Caco-2 (cell line): Measurements from ENCODE around the gene SLX9. TPM values are rescaled to one million over a fixed set of nuclear protein-coding genes. Genes with fewer than 3 reads are reported as not detected.

Source experiments
- BruUV-seq: library from RNA; stranded (reverse); fragments of 400-500 nt; replicated peaks from 2 replicates; lab custom pipeline; 2021; lab: Mats Ljungman, UMichigan
- CTCF ChIA-PET: fragments of 300-600 bp; sonication (Branson Sonifier 250); formaldehyde crosslinking; loops from one replicate; lab custom pipeline; 2022; ENCODE audit warnings: antibody characterized with exemption; lab: Charles Lee
- POLR2A ChIA-PET: fragments of 300-600 bp; sonication (Branson Sonifier 250); formaldehyde crosslinking; loops from one replicate; lab custom pipeline; 2022; ENCODE audit warnings: antibody characterized with exemption; lab: Charles Lee
- DNase-seq, 2 experiments: peaks; one replicate each; pipeline versions ENCODE4 v3.0.0 to v3.0.0-alpha.2; 2020 to 2022
- H3K27me3 ChIP-seq: replicated peaks from 2 replicates; pipeline ENCODE4 v1.6.0; 2011; ENCODE audit warnings: low read length; ENCODE audit not compliant: control insufficient read depth, insufficient read depth
- H3K36me3 ChIP-seq: 2 replicates; pipeline ENCODE4 v1.5.1; 2011; ENCODE audit warnings: low read length; ENCODE audit not compliant: control insufficient read depth, insufficient read depth
- H3K4me1 ChIP-seq: fragments of 250-450 bp; sonication (Bioruptor Pico); 2 replicates; pipeline ENCODE4 v1.5.1; 2020; ENCODE audit warnings: mild to moderate bottlenecking
- H3K4me3 ChIP-seq: 2 replicates; pipeline ENCODE4 v1.5.1; 2011; ENCODE audit warnings: low read depth, mild to moderate bottlenecking, control low read depth, low read length
- H3K9me3 ChIP-seq: fragments of 250-450 bp; sonication (Bioruptor Pico); 2 replicates; pipeline ENCODE4 v1.5.1; 2020; ENCODE audit warnings: mild to moderate bottlenecking, moderate library complexity
- H3K27ac Mint-ChIP-seq: one replicate; pipeline ENCODE4 v1.8.0; 2022; ENCODE audit warnings: mixed read lengths; ENCODE audit not compliant: unreplicated experiment
- H3K27me3 Mint-ChIP-seq: one replicate; pipeline ENCODE4 v1.8.0; 2022; ENCODE audit warnings: mixed read lengths; ENCODE audit not compliant: insufficient read depth, unreplicated experiment
- H3K36me3 Mint-ChIP-seq: one replicate; pipeline ENCODE4 v1.8.0; 2022; ENCODE audit warnings: mild to moderate bottlenecking, mixed read lengths; ENCODE audit not compliant: insufficient read depth, unreplicated experiment
- H3K4me1 Mint-ChIP-seq: one replicate; pipeline ENCODE4 v1.8.0; 2022; ENCODE audit warnings: low read depth, mixed read lengths; ENCODE audit not compliant: unreplicated experiment
- H3K4me3 Mint-ChIP-seq: one replicate; pipeline ENCODE4 v1.8.0; 2022; ENCODE audit warnings: mild to moderate bottlenecking, moderate library complexity, mixed read lengths; ENCODE audit not compliant: unreplicated experiment
- H3K9me3 Mint-ChIP-seq: one replicate; pipeline ENCODE4 v1.8.0; 2022; ENCODE audit warnings: mixed read lengths; ENCODE audit not compliant: unreplicated experiment
- intact Hi-C: fragments of 100-400 bp; cut with micrococcal nuclease; formaldehyde crosslinking; loops from one replicate; pipeline ENCODE4 v1.10.0; 2022; ENCODE audit not compliant: unreplicated experiment
- total RNA-seq: library from RNA; stranded (reverse); gene quantifications from 2 replicates; pipeline ENCODE4 v1.2.3, GENCODE V29; 2022
- TF ChIP-seq, protein P1 (sequence below), 2 experiments: fragments of 200-600 bp in 1 of 2; IDR thresholded peaks; 1 replicate in 1 of 2; 2 replicates in 1 of 2; pipeline versions ENCODE4 v1.5.1 to v1.8.0; 2011 to 2022; ENCODE audit warnings: antibody characterized with exemption in 1 of 2, control low read depth in 1 of 2, inconsistent platforms in 1 of 2, low read depth in 1 of 2, low read length in 1 of 2, mild to moderate bottlenecking in 1 of 2, moderate library complexity in 1 of 2; ENCODE audit not compliant: insufficient read depth in 1 of 2, severe bottlenecking in 1 of 2, unreplicated experiment in 1 of 2

SLX9 gene
- total RNA-seq, 1 experiment from 2014 or later, result 62.1 TPM

DNA sequence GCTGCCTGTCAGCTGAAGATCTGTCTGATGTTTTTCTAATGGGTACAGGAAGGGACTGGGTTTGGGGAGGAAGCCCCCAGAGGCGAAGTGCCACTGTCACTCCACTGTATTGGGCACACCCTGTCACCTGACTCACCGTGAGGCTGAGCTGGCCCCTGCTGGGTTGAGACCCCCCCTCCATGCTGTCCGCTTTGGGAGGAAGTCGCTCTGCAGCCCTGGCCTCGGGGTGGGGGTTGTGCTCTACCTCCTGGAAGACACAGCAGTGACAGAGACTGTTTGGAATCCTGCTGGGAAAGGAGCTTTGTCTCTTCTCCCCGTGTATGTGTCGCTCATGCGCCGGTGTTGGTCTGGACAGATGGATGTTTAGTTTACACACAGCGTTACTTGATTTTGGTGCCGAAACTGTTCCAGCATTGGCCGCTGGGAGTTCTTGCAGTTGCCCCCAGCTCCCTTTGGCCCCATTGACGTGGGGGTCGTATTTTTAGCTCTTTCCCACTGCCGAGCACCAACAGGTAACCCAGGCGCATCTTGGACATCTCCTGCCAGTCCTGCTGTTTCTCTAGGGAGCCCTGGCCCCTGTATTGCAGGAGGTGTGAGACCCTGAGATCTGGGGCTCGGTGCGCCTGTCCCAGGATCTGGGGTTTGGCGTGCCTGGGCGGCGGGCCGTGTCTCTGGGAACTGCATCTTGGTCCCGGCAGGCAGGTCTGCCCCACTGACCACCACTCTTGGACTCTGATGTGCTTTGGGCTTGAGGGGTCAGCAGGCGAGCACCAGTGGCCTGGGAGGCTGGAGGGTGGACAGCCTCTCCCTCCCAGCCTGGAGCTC lies 30.3 kb downstream of the SLX9 start:
- Mint-ChIP-seq H3K4me1 (no peaks in the 10 kb centered on the region), H3K4me3 (no peak overlapping the region), H3K27ac (no peak overlapping the region), H3K9me3 (no peaks in the 10 kb centered on the region), H3K36me3 (peaks cover 48% of the 10 kb centered on the region), H3K27me3 (no peaks in the 10 kb centered on the region)
- ChIA-PET POLR2A (no interaction called here), CTCF (interaction anchor here (0.6 kb wide), 1 partner anchor 38 kb away, joined by 4 read pairs; no protein-coding TSS in a partner anchor)
- H3K4me3 ChIP-seq, result no peak overlapping the region
- no peaks in the 10 kb centered on the region for H3K4me1 ChIP-seq
- DNase-seq, result no peak
- H3K27me3 ChIP-seq, result no peaks in the 10 kb centered on the region
- TF ChIP-seq, protein P1, sequence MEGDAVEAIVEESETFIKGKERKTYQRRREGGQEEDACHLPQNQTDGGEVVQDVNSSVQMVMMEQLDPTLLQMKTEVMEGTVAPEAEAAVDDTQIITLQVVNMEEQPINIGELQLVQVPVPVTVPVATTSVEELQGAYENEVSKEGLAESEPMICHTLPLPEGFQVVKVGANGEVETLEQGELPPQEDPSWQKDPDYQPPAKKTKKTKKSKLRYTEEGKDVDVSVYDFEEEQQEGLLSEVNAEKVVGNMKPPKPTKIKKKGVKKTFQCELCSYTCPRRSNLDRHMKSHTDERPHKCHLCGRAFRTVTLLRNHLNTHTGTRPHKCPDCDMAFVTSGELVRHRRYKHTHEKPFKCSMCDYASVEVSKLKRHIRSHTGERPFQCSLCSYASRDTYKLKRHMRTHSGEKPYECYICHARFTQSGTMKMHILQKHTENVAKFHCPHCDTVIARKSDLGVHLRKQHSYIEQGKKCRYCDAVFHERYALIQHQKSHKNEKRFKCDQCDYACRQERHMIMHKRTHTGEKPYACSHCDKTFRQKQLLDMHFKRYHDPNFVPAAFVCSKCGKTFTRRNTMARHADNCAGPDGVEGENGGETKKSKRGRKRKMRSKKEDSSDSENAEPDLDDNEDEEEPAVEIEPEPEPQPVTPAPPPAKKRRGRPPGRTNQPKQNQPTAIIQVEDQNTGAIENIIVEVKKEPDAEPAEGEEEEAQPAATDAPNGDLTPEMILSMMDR (IDR thresholded peaks at IDR 0.05; ENCODE audit: insufficient read depth in 1 of 2, low read depth in 1 of 2, low read length in 1 of 2, severe bottlenecking in 1 of 2, unreplicated experiment in 1 of 2), result no peak
- H3K9me3 ChIP-seq, result no peaks in the 10 kb centered on the region
- intact Hi-C loops, result no loop called here
- no TSS peak for BruUV-seq
- no peaks in the 10 kb centered on the region; the same call in 1 of the 2 replicates for H3K36me3 ChIP-seq

DNA sequence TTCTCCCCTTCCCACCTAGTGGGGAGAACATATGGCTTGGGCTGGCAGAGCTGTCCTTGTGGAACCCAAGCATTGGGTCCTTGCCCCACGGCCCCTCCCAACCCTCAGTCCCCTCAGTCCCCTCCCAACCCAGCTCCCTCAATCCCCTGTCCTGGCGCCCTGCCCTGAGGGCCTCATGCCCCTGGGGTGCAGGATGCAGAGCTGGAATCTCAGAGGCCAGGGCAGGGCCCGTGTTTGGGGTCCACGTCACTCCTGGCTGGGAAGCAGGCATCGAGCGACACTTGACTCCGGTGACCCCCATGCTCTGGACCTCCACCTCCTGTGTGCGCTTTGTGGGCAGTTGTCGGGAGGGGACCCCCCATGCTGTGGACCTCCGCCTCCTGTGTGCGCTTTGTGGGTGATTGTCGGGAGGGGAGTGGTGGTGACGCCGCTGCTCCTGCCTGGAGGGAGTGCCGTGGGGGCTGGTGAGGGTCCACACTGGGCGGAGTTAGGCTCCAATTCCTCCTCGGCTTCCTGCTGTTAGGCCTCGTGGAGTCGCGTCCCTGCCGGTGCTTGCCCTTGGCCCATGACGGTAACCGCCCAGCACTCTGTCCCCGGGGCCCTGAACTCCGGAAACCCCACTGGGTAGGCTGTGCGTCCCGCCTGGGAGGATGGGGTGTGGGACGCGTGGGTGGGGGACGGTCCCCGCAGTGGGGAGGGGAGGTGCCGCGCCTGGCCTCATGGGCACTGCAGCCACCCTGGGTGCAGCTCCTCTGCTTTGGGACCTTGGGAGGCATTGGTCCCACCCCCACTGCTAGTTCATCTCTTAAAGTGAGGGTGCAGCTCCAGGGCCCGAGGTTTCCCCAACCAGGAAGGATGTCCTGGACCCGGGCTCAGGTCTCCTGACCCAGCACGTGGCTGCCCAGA lies 31.2 kb downstream of the SLX9 start:
- Mint-ChIP-seq H3K36me3 (peaks cover 47% of the 10 kb centered on the region), H3K27me3 (no peaks in the 10 kb centered on the region), H3K4me1 (no peaks in the 10 kb centered on the region), H3K4me3 (no peak overlapping the region), H3K9me3 (no peaks in the 10 kb centered on the region), H3K27ac (no peak overlapping the region)
- TF ChIP-seq, protein P1 (IDR thresholded peaks at IDR 0.05; ENCODE audit: insufficient read depth in 1 of 2, low read depth in 1 of 2, low read length in 1 of 2, severe bottlenecking in 1 of 2, unreplicated experiment in 1 of 2), result no peak
- Histone ChIP-seq H3K4me3 (no peak overlapping the region), H3K9me3 (no peaks in the 10 kb centered on the region), H3K4me1 (no peaks in the 10 kb centered on the region), H3K27me3 (no peaks in the 10 kb centered on the region), H3K36me3 (no peaks in the 10 kb centered on the region; the same call in 1 of the 2 replicates)
- intact Hi-C loops, result no loop called here
- POLR2A ChIA-PET, result no interaction called here
- no TSS peak for BruUV-seq
- CTCF ChIA-PET, result no interaction called here
- DNase-seq, result no peak

DNA sequence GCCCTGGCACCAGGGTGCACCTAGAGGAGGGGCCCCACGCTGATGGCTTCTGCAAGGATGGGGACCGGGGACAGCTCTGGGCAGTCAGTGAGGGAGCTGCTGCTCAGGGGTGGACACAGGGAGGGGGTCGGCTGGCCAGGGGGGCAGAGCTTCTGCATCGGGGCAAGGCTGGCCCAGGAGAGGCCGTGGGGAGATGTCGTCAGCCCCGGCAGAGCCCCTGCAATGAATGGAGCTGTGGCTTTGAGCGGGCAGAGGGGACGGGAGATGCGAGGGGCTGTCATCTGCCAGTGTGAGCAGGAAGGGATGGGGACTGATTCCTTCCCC lies 31.8 kb downstream of the SLX9 start:
- Mint-ChIP-seq H3K36me3 (peaks cover 49% of the 10 kb centered on the region), H3K27ac (no peak overlapping the region), H3K4me3 (no peak overlapping the region), H3K4me1 (no peaks in the 10 kb centered on the region), H3K9me3 (no peaks in the 10 kb centered on the region), H3K27me3 (no peaks in the 10 kb centered on the region)
- ChIA-PET POLR2A (no interaction called here), CTCF (no interaction called here)
- intact Hi-C loops, result no loop called here
- H3K4me3 ChIP-seq, result no peak overlapping the region
- H3K9me3 ChIP-seq, result no peaks in the 10 kb centered on the region
- no peaks in the 10 kb centered on the region for H3K27me3 ChIP-seq
- H3K36me3 ChIP-seq, result no peaks in the 10 kb centered on the region; the same call in 1 of the 2 replicates
- no peak for DNase-seq
- BruUV-seq, result no TSS peak
- no peaks in the 10 kb centered on the region for H3K4me1 ChIP-seq
- TF ChIP-seq, protein P1 (IDR thresholded peaks at IDR 0.05; ENCODE audit: insufficient read depth in 1 of 2, low read depth in 1 of 2, low read length in 1 of 2, severe bottlenecking in 1 of 2, unreplicated experiment in 1 of 2), result no peak
